Fibroblast of lung (primary cell): ENCODE measurements around the gene PPP4R1. TPM values are rescaled to one million over a fixed set of nuclear protein-coding genes. Genes with fewer than 3 reads are reported as not detected.
"Not testable (repeated sequence)": the region's sequence is repeated elsewhere in the genome, so short reads cannot be mapped to it uniquely, and the experiment has no call there.

Experiments
- DNase-seq, 2 donors: peaks; one replicate each; pipeline versions ENCODE4 v3.0.0 to v3.0.0-alpha.2; 2010; ENCODE audit warnings: low read depth in 2 of 2
- H2AFZ ChIP-seq: 2 replicates; pipeline ENCODE4 v1.5.1; 2012; ENCODE audit warnings: low read length, control low read depth, inconsistent platforms
- H3K27ac ChIP-seq: 2 replicates; pipeline ENCODE4 v1.5.1; 2011; ENCODE audit warnings: low read length, control low read depth; ENCODE audit not compliant: insufficient read depth
- H3K27me3 ChIP-seq: 2 replicates; pipeline ENCODE4 v1.5.1; 2011; ENCODE audit warnings: mild to moderate bottlenecking, low read length; ENCODE audit not compliant: control insufficient read depth, insufficient read depth
- H3K36me3 ChIP-seq: 2 replicates; pipeline ENCODE4 v1.5.1; 2011; ENCODE audit warnings: low read length; ENCODE audit not compliant: control insufficient read depth, insufficient read depth
- H3K4me1 ChIP-seq: 2 replicates; pipeline ENCODE4 v1.5.1; 2011; ENCODE audit warnings: low read length; ENCODE audit not compliant: control insufficient read depth, insufficient read depth; ENCODE audit errors: extremely low read depth
- H3K4me2 ChIP-seq: 2 replicates; pipeline ENCODE4 v1.5.1; 2011; ENCODE audit warnings: low read length, control low read depth; ENCODE audit not compliant: insufficient read depth; ENCODE audit errors: extremely low read depth
- H3K4me3 ChIP-seq, 4 experiments: fragments of 200-600 bp in 1 of 4; sonication (generic) in 1 of 4; replicated peaks in 1 of 4; 2 replicates each; pipeline ENCODE4 v1.5.1; 2011 to 2016; ENCODE audit warnings: low read length in 4 of 4, low read depth in 3 of 4, mild to moderate bottlenecking in 3 of 4, control low read depth in 2 of 4, inconsistent platforms in 1 of 4, mixed read lengths in 1 of 4; ENCODE audit not compliant: insufficient read depth in 1 of 4; ENCODE audit errors: control extremely low read depth in 1 of 4
- H3K79me2 ChIP-seq: 2 replicates; pipeline ENCODE4 v1.5.1; 2012; ENCODE audit warnings: mild to moderate bottlenecking, low read length, inconsistent platforms; ENCODE audit not compliant: control insufficient read depth, insufficient read depth
- H3K9ac ChIP-seq: 2 replicates; pipeline ENCODE4 v1.5.1; 2011; ENCODE audit warnings: mild to moderate bottlenecking, low read length, control low read depth; ENCODE audit not compliant: insufficient read depth
- H3K9me3 ChIP-seq: 2 replicates; pipeline ENCODE4 v1.5.1; 2012; ENCODE audit warnings: low read depth, low read length; ENCODE audit not compliant: control insufficient read depth, insufficient read depth
- H4K20me1 ChIP-seq: 2 replicates; pipeline ENCODE4 v1.5.1; 2011; ENCODE audit warnings: low read length; ENCODE audit not compliant: control insufficient read depth, insufficient read depth; ENCODE audit errors: extremely low read depth
- CTCF ChIP-seq, 2 donors: IDR thresholded peaks in 1 of 2; conservative IDR thresholded peaks in 1 of 2; 1 replicate in 1 of 2; 2 replicates in 1 of 2; pipeline ENCODE4 v1.5.1; 2011 to 2012; ENCODE audit warnings: low read length in 2 of 2, control low read depth in 1 of 2, inconsistent platforms in 1 of 2, low read depth in 1 of 2, mild to moderate bottlenecking in 1 of 2
- EZH2 ChIP-seq: IDR thresholded peaks from 2 replicates; pipeline ENCODE4 v1.5.1; 2012; ENCODE audit warnings: low read length, control low read depth, mild to moderate bottlenecking; ENCODE audit errors: missing control alignments
- polyA plus RNA-seq, 2 donors: library from polyadenylated mRNA; depleted of rRNA in 1 of 2; stranded (reverse) in 1 of 2; unstranded in 1 of 2; fragments of >200 nt; gene quantifications; 2 replicates each; pipeline ENCODE4 v1.2.1, GENCODE V29; 2011 to 2012; ENCODE audit warnings: missing spikeins in 1 of 2
- total RNA-seq: library from RNA; depleted of rRNA; stranded (reverse); fragments of >200 nt; gene quantifications from 2 replicates; pipeline ENCODE4 v1.2.1, GENCODE V29; 2014

PPP4R1 gene
- total and polyA plus RNA-seq, 2 donors (not counting 1 experiment from before 2014, with no cell fraction given), result 83.5 to 108 TPM

- Histone ChIP-seq H3K4me1 (peaks cover 2% of the 10 kb centered on the region), H3K4me3 (no peak overlapping the region), H3K36me3 (peaks cover 3% of the 10 kb centered on the region), H3K79me2 (peaks cover 97% of the 10 kb centered on the region), H3K27ac (no peak overlapping the region), H3K9me3 (no peaks in the 10 kb centered on the region), H3K27me3 (no peaks in the 10 kb centered on the region), H2AFZ (no peak overlapping the region), H3K9ac (no peak overlapping the region), H3K4me2 (no peak overlapping the region), H4K20me1 (peaks cover 2% of the 10 kb centered on the region)
- TF ChIP-seq EZH2 (no peak), CTCF (conservative IDR thresholded peaks at IDR 0.05 in 1 of 2, IDR thresholded peaks at IDR 0.05 in 1 of 2; ENCODE audit: low read depth in 1 of 2, low read length in 2 of 2) (no peak)
- no peak for DNase-seq
These were observed 5.6 kb downstream of the PPP4R1 start for GRCh38 chr18:9608728-9609127.

GRCh38 chr18:9608298-9608697 is 6.1 kb downstream of the PPP4R1 start:
- H2AFZ ChIP-seq, result no peak overlapping the region
- no peak overlapping the region for H3K4me3 ChIP-seq
- TF ChIP-seq EZH2 (no peak), CTCF (conservative IDR thresholded peaks at IDR 0.05 in 1 of 2, IDR thresholded peaks at IDR 0.05 in 1 of 2; ENCODE audit: low read depth in 1 of 2, low read length in 2 of 2) (no peak)
- H3K27ac ChIP-seq, result no peak overlapping the region
- no peaks in the 10 kb centered on the region for H3K9me3 ChIP-seq
- H3K9ac ChIP-seq, result no peak overlapping the region
- H3K27me3 ChIP-seq, result no peaks in the 10 kb centered on the region
- no peak overlapping the region for H3K4me2 ChIP-seq
- peaks cover 97% of the 10 kb centered on the region for H3K79me2 ChIP-seq
- peaks cover 3% of the 10 kb centered on the region for H3K36me3 ChIP-seq
- H4K20me1 ChIP-seq, result peaks cover 2% of the 10 kb centered on the region
- peak in 1 of 2 donors; percentile 51 for DNase-seq
- H3K4me1 ChIP-seq, result peaks cover 2% of the 10 kb centered on the region

- not testable (repeated sequence) for H3K4me1 ChIP-seq, H4K20me1 ChIP-seq, H3K36me3 ChIP-seq, H2AFZ ChIP-seq, H3K27ac ChIP-seq, H3K9me3 ChIP-seq, H3K9ac ChIP-seq, H3K4me2 ChIP-seq, H3K4me3 ChIP-seq, H3K27me3 ChIP-seq, DNase-seq
- H3K79me2 ChIP-seq, result peaks cover 94% of the 10 kb centered on the region
These were observed 7.2 kb downstream of the PPP4R1 start for GRCh38 chr18:9607111-9607510.
